Glomerular visceral epithelial cell (primary cell): ENCODE data around the gene GFAP.
"Not testable (repeated sequence)": the region's sequence is repeated elsewhere in the genome, so short reads cannot be mapped to it uniquely, and the experiment has no call there.

Experiments
- DNase-seq: peaks from one replicate; pipeline ENCODE4 v3.0.0-alpha.2; 2016; ENCODE audit errors: extremely low spot score

GFAP gene

GRCh38 chr17:44915321-44915726, at the start of gene GFAP:
TSS of gene GFAP (minus strand) at chr17:44915500. CDS start at chr17:44915486, 14 bp downstream.
- DNase-seq = no peak

GRCh38 chr17:44961921-44962350, 46.6 kb upstream of the GFAP start:
- no peak for DNase-seq

GRCh38 chr17:44960691-44961090, 45.4 kb upstream of the GFAP start:
- DNase-seq = peak; percentile 45

- DNase-seq = no peak
Observed at GRCh38 chr17:44959821-44960531, 44.7 kb upstream of the GFAP start.

- DNase-seq = no peak
Observed at GRCh38 chr17:44956998-44957981, 42.0 kb upstream of the GFAP start.

- DNase-seq = no peak
Observed at GRCh38 chr17:44955674-44956425, 40.5 kb upstream of the GFAP start.

- DNase-seq = no peak
Observed at GRCh38 chr17:44952946-44953475, 37.7 kb upstream of the GFAP start.

- no peak for DNase-seq
Observed at GRCh38 chr17:44948315-44948795, 33.1 kb upstream of the GFAP start.

- peak; percentile 96 for DNase-seq
Observed at GRCh38 chr17:44947461-44948314, 32.4 kb upstream of the GFAP start, which contains the start of gene KIF18B. TSS of gene KIF18B (minus strand) at chr17:44947773. CDS start at chr17:44936344, 11,429 bp downstream.

- not testable (repeated sequence) for DNase-seq
Observed at GRCh38 chr17:44945652-44946051, 30.4 kb upstream of the GFAP start.

- no peak for DNase-seq
Observed at GRCh38 chr17:44942456-44942855, 27.2 kb upstream of the GFAP start.

- DNase-seq = no peak
Observed at GRCh38 chr17:44941712-44942331, 26.5 kb upstream of the GFAP start.

- DNase-seq = no peak
Observed at GRCh38 chr17:44940768-44941167, 25.5 kb upstream of the GFAP start.

- DNase-seq = no peak
Observed at GRCh38 chr17:44940317-44940716, 25.0 kb upstream of the GFAP start.

GRCh38 chr17:44935116-44935515, 19.8 kb upstream of the GFAP start:
- no peak for DNase-seq

GRCh38 chr17:44934745-44935105, 19.4 kb upstream of the GFAP start:
- DNase-seq = no peak

GRCh38 chr17:44933824-44934744, 18.8 kb upstream of the GFAP start:
- no peak for DNase-seq

- DNase-seq = no peak
Observed at GRCh38 chr17:44932787-44933097, 17.4 kb upstream of the GFAP start.

GRCh38 chr17:44932096-44932786, 16.9 kb upstream of the GFAP start:
- DNase-seq = no peak
